Mesenchymal stem cell (in vitro differentiated cells and primary cell): ENCODE measurements around the gene RPS6KA6.

ENCODE experiments used
- DNase-seq: peaks from one replicate; pipeline ENCODE4 v3.0.0-alpha.2; 2013
- H2AFZ ChIP-seq: one replicate; pipeline ENCODE4 v1.6.1; 2013; ENCODE audit warnings: low read depth, mild to moderate bottlenecking, control low read depth, inconsistent platforms, low read length, moderate library complexity
- H2AK5ac ChIP-seq: 2 replicates; pipeline ENCODE4 v1.6.1; 2013; ENCODE audit warnings: low read length, moderate library complexity, mild to moderate bottlenecking, inconsistent platforms; ENCODE audit not compliant: severe bottlenecking
- H2BK120ac ChIP-seq: one replicate; pipeline ENCODE4 v1.6.1; 2013; ENCODE audit warnings: low read depth, mild to moderate bottlenecking, inconsistent platforms, low read length, moderate library complexity
- H2BK12ac ChIP-seq, 2 experiments: one replicate each; pipeline ENCODE4 v1.6.1; 2013; ENCODE audit warnings: inconsistent platforms in 2 of 2, low read length in 2 of 2, mild to moderate bottlenecking in 2 of 2, moderate library complexity in 2 of 2, control low read depth in 1 of 2
- H2BK15ac ChIP-seq: one replicate; pipeline ENCODE4 v1.6.1; 2013; ENCODE audit warnings: mild to moderate bottlenecking, low read depth, inconsistent platforms; ENCODE audit not compliant: poor library complexity, severe bottlenecking
- H2BK5ac ChIP-seq: 2 replicates; pipeline ENCODE4 v1.6.1; 2013; ENCODE audit warnings: low read depth, mild to moderate bottlenecking, low read length, control low read depth, inconsistent platforms; ENCODE audit not compliant: poor library complexity, severe bottlenecking
- H3K14ac ChIP-seq, 2 experiments: one replicate each; pipeline ENCODE4 v1.6.1; 2013; ENCODE audit warnings: inconsistent platforms in 2 of 2, low read length in 2 of 2, control low read depth in 1 of 2, mild to moderate bottlenecking in 1 of 2, moderate library complexity in 1 of 2
- H3K18ac ChIP-seq, 2 experiments: one replicate each; pipeline ENCODE4 v1.6.1; 2013; ENCODE audit warnings: inconsistent platforms in 2 of 2, low read length in 2 of 2, control low read depth in 1 of 2, low read depth in 1 of 2, mild to moderate bottlenecking in 1 of 2
- H3K23ac ChIP-seq, 2 experiments: one replicate each; pipeline ENCODE4 v1.6.1; 2013; ENCODE audit warnings: inconsistent platforms in 2 of 2, low read length in 2 of 2, mild to moderate bottlenecking in 2 of 2, moderate library complexity in 2 of 2, control low read depth in 1 of 2
- H3K27ac ChIP-seq: 2 replicates; pipeline ENCODE4 v1.5.1; 2013; ENCODE audit warnings: mild to moderate bottlenecking, moderate library complexity, low read length, control low read depth, inconsistent platforms; ENCODE audit not compliant: poor library complexity, severe bottlenecking
- H3K27me3 ChIP-seq, 2 experiments: 2 replicates each; pipeline versions ENCODE4 v1.6.1 to v1.7.0; 2013; ENCODE audit warnings: low read length in 2 of 2, mild to moderate bottlenecking in 2 of 2, moderate library complexity in 2 of 2, control low read depth in 1 of 2, inconsistent platforms in 1 of 2; ENCODE audit not compliant: control insufficient read depth in 1 of 2, insufficient read depth in 1 of 2
- H3K36me3 ChIP-seq, 2 experiments: 2 replicates each; pipeline versions ENCODE4 v1.6.1 to v1.7.0; 2013; ENCODE audit warnings: low read length in 2 of 2, control low read depth in 1 of 2, inconsistent platforms in 1 of 2, low read depth in 1 of 2, mild to moderate bottlenecking in 1 of 2; ENCODE audit not compliant: insufficient read depth in 2 of 2, control insufficient read depth in 1 of 2
- H3K4ac ChIP-seq, 2 experiments: one replicate each; pipeline ENCODE4 v1.6.1; 2013; ENCODE audit warnings: inconsistent platforms in 2 of 2, low read length in 2 of 2, mild to moderate bottlenecking in 2 of 2, moderate library complexity in 2 of 2, control low read depth in 1 of 2, low read depth in 1 of 2
- H3K4me1 ChIP-seq: 2 replicates; pipeline ENCODE4 v1.6.1; 2013; ENCODE audit warnings: low read depth, low read length, control low read depth; ENCODE audit not compliant: control insufficient read depth, insufficient read depth
- H3K4me2 ChIP-seq: 2 replicates; pipeline ENCODE4 v1.6.1; 2013; ENCODE audit warnings: low read length, mild to moderate bottlenecking, inconsistent platforms; ENCODE audit not compliant: poor library complexity, severe bottlenecking
- H3K4me3 ChIP-seq, 2 experiments: 2 replicates each; pipeline versions ENCODE4 v1.5.1 to v1.7.0; 2013; ENCODE audit warnings: low read length in 2 of 2, mild to moderate bottlenecking in 2 of 2, control low read depth in 1 of 2, low read depth in 1 of 2; ENCODE audit not compliant: insufficient read depth in 1 of 2
- H3K79me1 ChIP-seq: replicated peaks from 2 replicates; pipeline ENCODE4 v1.6.1; 2013; ENCODE audit warnings: mild to moderate bottlenecking, control low read depth, low read length, inconsistent platforms; ENCODE audit not compliant: poor library complexity, severe bottlenecking
- H3K9ac ChIP-seq: 2 replicates; pipeline ENCODE4 v1.7.0; 2013; ENCODE audit warnings: mild to moderate bottlenecking, low read length, moderate library complexity
- H3K9me3 ChIP-seq: 2 replicates; pipeline ENCODE4 v1.7.0; 2013; ENCODE audit warnings: mild to moderate bottlenecking, low read length; ENCODE audit not compliant: control insufficient read depth
- H4K8ac ChIP-seq: one replicate; pipeline ENCODE4 v1.6.1; 2013; ENCODE audit warnings: inconsistent platforms, mild to moderate bottlenecking, low read length, moderate library complexity
- H4K91ac ChIP-seq: one replicate; pipeline ENCODE4 v1.6.1; 2013; ENCODE audit warnings: mild to moderate bottlenecking, low read length, inconsistent platforms
- WGBS: methylation state at CpG from one replicate; pipeline ENCODE4 v1.1.7; 2013; ENCODE audit warnings: mixed read lengths; 5-methylcytosine and 5-hydroxymethylcytosine counted together

Gene RPS6KA6

GRCh38 chrX:84189125-84189524 lies 1.1 kb upstream of the RPS6KA6 start:
- Histone ChIP-seq H2BK12ac (no peak overlapping the region), H3K18ac (no peak overlapping the region), H3K4me3 (no peak overlapping the region), H3K27me3 (no peaks in the 10 kb centered on the region), H3K4ac (no peak overlapping the region), H4K8ac (no peak overlapping the region), H2AK5ac (no peak overlapping the region), H2BK5ac (no peak overlapping the region), H3K23ac (no peak overlapping the region), H2AFZ (no peak overlapping the region), H4K91ac (no peak overlapping the region), H2BK120ac (no peak overlapping the region), H3K9me3 (no peaks in the 10 kb centered on the region), H3K9ac (no peak overlapping the region), H2BK15ac (no peak overlapping the region), H3K27ac (no peak overlapping the region), H3K79me1 (peaks cover 2% of the 10 kb centered on the region), H3K36me3 (no peaks in the 10 kb centered on the region), H3K4me1 (no peaks in the 10 kb centered on the region), H3K14ac (no peak overlapping the region), H3K4me2 (no peak overlapping the region)
- no peak for DNase-seq
- WGBS = 72% methylated on average over 3 of the region's 6 CpGs

DNA sequence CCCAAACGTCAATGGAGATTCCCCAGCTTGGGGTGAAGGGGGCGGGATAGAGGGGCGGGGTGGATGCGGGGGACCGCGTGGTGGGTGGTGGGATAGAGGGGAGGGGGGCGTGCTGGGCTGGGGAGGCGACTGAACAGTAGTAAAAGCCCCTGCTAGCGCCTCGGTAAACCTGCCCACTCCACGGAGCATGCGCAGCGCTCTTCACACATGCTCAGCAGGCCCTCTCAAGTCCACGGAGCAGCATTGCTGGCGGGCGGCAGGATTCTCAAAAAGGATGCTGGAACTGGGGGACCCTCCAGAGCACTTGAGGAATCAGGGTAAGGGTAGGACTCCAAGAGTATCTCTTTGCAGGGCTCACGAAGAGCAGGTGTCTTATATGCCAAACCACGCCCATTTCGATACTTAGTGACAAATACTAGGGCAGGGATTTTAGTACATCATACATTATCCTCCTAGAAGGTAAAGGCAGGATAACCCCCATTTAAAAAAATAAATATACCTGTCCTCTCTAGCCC lies 378 bp upstream of the RPS6KA6 start:
- no peak overlapping the region for H2BK15ac ChIP-seq
- peak overlapping the region; percentile 67 to 83 for H3K4me3 ChIP-seq
- H3K4me2 ChIP-seq = peak overlapping the region; percentile 56
- WGBS = 12% methylated on average over 14 of the region's 19 CpGs
- no peak overlapping the region for H3K27ac ChIP-seq
- H2BK12ac ChIP-seq = no peak overlapping the region
- no peak overlapping the region for H4K8ac ChIP-seq
- no peak overlapping the region for H3K23ac ChIP-seq
- no peak overlapping the region for H3K14ac ChIP-seq
- H3K36me3 ChIP-seq = no peaks in the 10 kb centered on the region
- no peaks in the 10 kb centered on the region for H3K27me3 ChIP-seq
- H3K4ac ChIP-seq = no peak overlapping the region
- peak overlapping the region; percentile 71 for H2AFZ ChIP-seq
- H4K91ac ChIP-seq = no peak overlapping the region
- no peak overlapping the region for H2AK5ac ChIP-seq
- H3K18ac ChIP-seq = peak overlapping the region in 1 of 2 experiments; percentile 61
- H3K9ac ChIP-seq = no peak overlapping the region
- no peak overlapping the region for H2BK5ac ChIP-seq
- H3K79me1 ChIP-seq = peaks cover 2% of the 10 kb centered on the region
- H3K9me3 ChIP-seq = no peaks in the 10 kb centered on the region
- DNase-seq = peak; percentile 63
- H3K4me1 ChIP-seq = no peaks in the 10 kb centered on the region
- no peak overlapping the region for H2BK120ac ChIP-seq

- no peak overlapping the region for H2BK120ac ChIP-seq
- peak; percentile 4 for DNase-seq
- H3K4me1 ChIP-seq = no peaks in the 10 kb centered on the region
- no peak overlapping the region for H3K14ac ChIP-seq
- no peak overlapping the region for H2BK12ac ChIP-seq
- H2BK15ac ChIP-seq = no peak overlapping the region
- H3K4ac ChIP-seq = no peak overlapping the region
- peak overlapping the region; percentile 67 to 83 for H3K4me3 ChIP-seq
- H3K23ac ChIP-seq = no peak overlapping the region
- H3K27me3 ChIP-seq = no peaks in the 10 kb centered on the region
- H3K9me3 ChIP-seq = no peaks in the 10 kb centered on the region
- H3K9ac ChIP-seq = peak overlapping the region; percentile 88
- peak overlapping the region; percentile 5 for H2AFZ ChIP-seq
- no peak overlapping the region for H2BK5ac ChIP-seq
- no peaks in the 10 kb centered on the region for H3K36me3 ChIP-seq
- no peak overlapping the region for H2AK5ac ChIP-seq
- peak overlapping the region; percentile 55 for H3K4me2 ChIP-seq
- H4K91ac ChIP-seq = no peak overlapping the region
- peak overlapping the region in 1 of 2 experiments; percentile 8 for H3K18ac ChIP-seq
- no peak overlapping the region for H4K8ac ChIP-seq
- H3K27ac ChIP-seq = no peak overlapping the region
- H3K79me1 ChIP-seq = peaks cover 2% of the 10 kb centered on the region
- under 1% methylated on average over 22 of the region's 28 CpGs for WGBS
Observed at GRCh38 chrX:84186603-84187532, 1.1 kb downstream of the RPS6KA6 start.

- no peak overlapping the region for H2BK120ac ChIP-seq
- no peak overlapping the region for H3K27ac ChIP-seq
- H4K91ac ChIP-seq = no peak overlapping the region
- no peak overlapping the region for H3K18ac ChIP-seq
- no peak overlapping the region for H3K14ac ChIP-seq
- no peak overlapping the region for H3K4me3 ChIP-seq
- no peak overlapping the region for H3K23ac ChIP-seq
- H3K27me3 ChIP-seq = no peaks in the 10 kb centered on the region
- H2AFZ ChIP-seq = no peak overlapping the region
- H3K36me3 ChIP-seq = no peaks in the 10 kb centered on the region
- H2BK15ac ChIP-seq = no peak overlapping the region
- DNase-seq = no peak
- H3K4me2 ChIP-seq = no peak overlapping the region
- H4K8ac ChIP-seq = no peak overlapping the region
- H3K9ac ChIP-seq = no peak overlapping the region
- peaks cover 2% of the 10 kb centered on the region for H3K79me1 ChIP-seq
- no peak overlapping the region for H3K4ac ChIP-seq
- no peak overlapping the region for H2AK5ac ChIP-seq
- no peaks in the 10 kb centered on the region for H3K9me3 ChIP-seq
- H3K4me1 ChIP-seq = no peaks in the 10 kb centered on the region
- no peak overlapping the region for H2BK5ac ChIP-seq
- H2BK12ac ChIP-seq = no peak overlapping the region
- no CpG with 5 or more reads among the region's 2 CpGs for WGBS
Observed at GRCh38 chrX:84182516-84182915, 5.5 kb downstream of the RPS6KA6 start.
